ENCODE results near the gene HSD3B2. TPM values are rescaled to one million over a fixed set of nuclear protein-coding genes. Genes with fewer than 3 reads are reported as not detected.
"Not testable (repeated sequence)": the region's sequence is repeated elsewhere in the genome, so short reads cannot be mapped to it uniquely, and the experiment has no call there.

Gene HSD3B2
- not detected in 2 replicates for polyA plus RNA-seq (2014; cell fraction: cytosol; rRNA removed)
- polyA plus RNA-seq (2014; cell fraction: nucleus; rRNA removed) = not detected in 2 replicates

DNA sequence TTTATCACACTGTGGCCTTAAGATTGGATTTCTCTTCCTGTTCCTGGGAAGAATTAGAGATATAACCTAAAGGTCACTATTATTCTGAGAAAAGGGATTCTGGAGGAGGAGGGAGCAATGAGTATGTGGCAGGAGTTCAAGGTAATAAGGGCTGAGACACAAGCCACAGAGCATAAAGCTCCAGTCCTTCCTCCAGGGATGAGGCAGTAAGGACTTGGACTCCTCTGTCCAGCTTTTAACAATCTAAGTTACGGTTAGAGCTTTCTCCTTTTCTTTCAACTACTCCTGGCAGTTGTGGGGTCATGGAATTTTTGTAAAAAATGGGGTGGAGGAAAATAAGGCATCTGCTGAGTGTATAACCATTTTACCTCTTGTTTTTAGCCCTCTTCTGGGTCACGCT is at the start of gene HSD3B2:
Gene HSD3B2 (plus strand): TSS at position 201 of the 400 bp plus-strand sequence. CDS start 270 bp downstream, outside the sequence.
- DNase-seq (ENCODE audit: low spot score) = no peak

DNA sequence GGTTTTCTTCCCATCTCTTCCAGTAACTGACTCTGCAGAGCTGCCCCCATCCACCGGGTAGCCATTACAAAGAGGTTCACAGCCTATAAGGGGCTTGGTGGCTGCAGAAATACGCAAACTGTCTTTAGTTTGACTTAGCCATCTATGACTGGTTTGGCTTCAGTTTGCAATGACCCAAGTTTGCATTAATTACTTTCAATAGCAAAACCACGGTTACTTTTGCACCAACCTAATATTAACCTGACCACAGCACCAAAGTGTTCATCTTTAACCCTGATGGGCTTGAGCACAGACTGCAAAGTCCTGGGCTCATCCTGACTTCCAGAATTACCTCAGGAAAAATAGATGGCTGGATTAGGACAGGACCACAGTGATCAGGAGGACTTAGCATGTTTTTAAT is 48.5 kb upstream of the HSD3B2 start:
- DNase-seq (ENCODE audit: low spot score) = no peak

GRCh38 chr1:119367432-119368124 is 47.4 kb upstream of the HSD3B2 start:
- DNase-seq (ENCODE audit: low spot score) = peak; percentile 4

GRCh38 chr1:119368554-119368953 is 46.4 kb upstream of the HSD3B2 start, which contains the start of gene HAO2:
TSS of gene HAO2 (plus strand) at chr1:119368785. CDS start at chr1:119381086, 12,301 bp downstream.
- DNase-seq (ENCODE audit: low spot score) = no peak

GRCh38 chr1:119370748-119371147 is 44.2 kb upstream of the HSD3B2 start:
- no peak for DNase-seq (ENCODE audit: low spot score)

GRCh38 chr1:119371815-119372214 is 43.1 kb upstream of the HSD3B2 start:
- DNase-seq (ENCODE audit: low spot score) = no peak

- DNase-seq (ENCODE audit: low spot score) = no peak
These were observed 42.4 kb upstream of the HSD3B2 start for GRCh38 chr1:119372503-119373086.

DNA sequence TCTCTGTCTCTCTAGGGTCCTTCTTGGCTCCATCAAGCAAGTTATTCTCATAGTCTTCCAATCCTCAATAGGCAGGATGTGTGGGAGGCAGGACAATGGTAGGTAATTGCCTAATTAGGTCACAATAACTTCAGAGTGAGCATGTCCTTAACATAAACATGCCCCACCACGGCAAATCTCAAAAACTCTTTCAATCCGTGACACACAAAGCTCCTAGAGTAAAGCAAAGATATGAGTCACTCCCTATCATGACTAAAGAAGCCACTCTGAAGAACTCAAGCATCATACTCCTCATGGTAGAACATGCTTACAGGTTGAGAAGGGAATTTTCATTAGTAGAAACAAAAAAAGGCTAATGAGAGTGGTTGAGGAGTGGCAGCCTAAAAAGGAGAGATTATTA is 41.5 kb upstream of the HSD3B2 start:
- DNase-seq (ENCODE audit: low spot score) = no peak

DNA sequence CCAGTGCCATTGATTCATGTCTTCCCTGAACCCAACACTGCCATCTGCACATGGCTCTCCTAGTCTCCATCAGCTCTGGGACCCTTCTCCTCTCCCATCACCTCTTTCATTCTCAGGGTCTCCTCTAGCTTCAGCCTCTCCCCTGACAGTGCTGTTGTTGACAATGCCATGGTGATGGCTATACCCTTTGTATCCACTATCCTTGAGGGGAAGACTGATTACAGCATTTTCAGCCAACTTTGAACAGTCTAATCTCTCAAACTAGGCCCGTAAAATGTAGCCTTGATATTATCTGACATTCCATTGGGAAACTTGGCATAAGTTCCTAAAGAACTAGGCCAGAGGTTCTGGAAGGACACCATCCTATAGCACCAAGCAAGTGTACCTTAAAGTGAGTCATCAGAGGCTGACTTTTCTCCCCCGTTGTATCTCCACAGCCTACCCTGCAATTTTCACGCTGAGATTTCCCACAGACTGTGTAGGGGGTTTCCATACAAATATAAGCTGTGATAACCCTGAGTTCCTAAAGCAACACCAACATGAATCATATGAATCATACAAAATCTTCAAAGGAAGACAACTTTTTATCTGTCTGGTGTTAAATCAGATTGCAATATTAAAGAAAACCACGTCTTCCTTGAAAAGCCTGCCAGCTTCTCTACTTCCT is 40.6 kb upstream of the HSD3B2 start:
- DNase-seq (ENCODE audit: low spot score) = no peak

GRCh38 chr1:119375366-119375765 is 39.6 kb upstream of the HSD3B2 start:
- DNase-seq (ENCODE audit: low spot score) = no peak

GRCh38 chr1:119376594-119376993 is 38.4 kb upstream of the HSD3B2 start:
- DNase-seq (ENCODE audit: low spot score) = no peak

- DNase-seq (ENCODE audit: low spot score) = not testable (repeated sequence)
These were observed 37.4 kb upstream of the HSD3B2 start for GRCh38 chr1:119377594-119377993.

GRCh38 chr1:119379117-119379516 is 35.8 kb upstream of the HSD3B2 start:
- DNase-seq (ENCODE audit: low spot score) = no peak

GRCh38 chr1:119380304-119380703 is 34.6 kb upstream of the HSD3B2 start:
- DNase-seq (ENCODE audit: low spot score) = no peak

DNA sequence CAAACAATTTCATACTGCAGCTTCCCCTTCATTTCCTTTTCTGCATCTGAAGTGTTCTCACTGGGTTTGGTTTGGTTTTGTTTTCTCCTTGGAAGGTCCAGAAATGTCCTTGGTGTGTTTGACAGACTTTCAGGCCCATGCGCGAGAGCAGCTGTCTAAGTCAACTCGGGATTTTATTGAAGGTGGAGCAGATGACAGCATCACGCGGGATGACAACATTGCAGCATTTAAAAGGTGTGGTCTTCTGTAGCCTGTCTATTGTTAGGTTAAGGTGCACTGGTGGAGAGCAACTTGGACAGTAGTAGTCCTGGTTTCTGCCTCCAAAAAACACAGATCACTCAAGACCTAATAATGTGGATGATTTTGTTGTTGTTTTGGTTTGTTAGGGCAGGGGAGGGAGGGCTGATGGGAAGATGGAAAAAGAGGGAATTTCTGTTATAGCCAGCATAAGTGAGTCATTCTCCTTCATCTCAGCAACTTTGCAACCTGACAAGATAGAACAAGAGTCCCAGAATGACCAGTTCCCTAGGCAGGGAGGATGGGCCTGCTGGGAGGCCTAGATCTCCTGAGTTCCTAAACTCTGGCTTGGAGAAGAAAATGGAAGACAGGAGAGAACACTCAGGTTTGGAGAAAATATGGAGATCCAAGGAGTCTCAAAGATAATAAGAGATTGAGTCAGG is 33.8 kb upstream of the HSD3B2 start:
- no peak for DNase-seq (ENCODE audit: low spot score)

DNA sequence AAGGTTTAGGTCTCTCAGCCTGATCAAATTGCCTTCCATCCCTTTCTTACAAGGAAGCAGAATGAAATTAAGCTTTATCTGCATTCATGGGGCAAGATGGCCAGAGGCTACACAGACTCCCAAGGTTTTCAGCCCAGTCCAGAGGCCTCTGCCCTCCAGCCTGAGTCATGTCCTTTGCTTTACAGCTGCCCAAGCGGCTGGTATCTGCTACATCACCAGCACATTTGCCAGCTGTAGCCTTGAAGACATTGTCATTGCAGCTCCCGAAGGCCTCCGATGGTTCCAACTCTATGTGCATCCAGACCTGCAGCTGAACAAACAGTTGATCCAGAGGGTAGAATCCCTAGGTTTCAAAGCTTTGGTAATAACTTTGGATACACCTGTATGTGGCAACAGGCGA is 30.4 kb upstream of the HSD3B2 start:
- DNase-seq (ENCODE audit: low spot score) = no peak

DNA sequence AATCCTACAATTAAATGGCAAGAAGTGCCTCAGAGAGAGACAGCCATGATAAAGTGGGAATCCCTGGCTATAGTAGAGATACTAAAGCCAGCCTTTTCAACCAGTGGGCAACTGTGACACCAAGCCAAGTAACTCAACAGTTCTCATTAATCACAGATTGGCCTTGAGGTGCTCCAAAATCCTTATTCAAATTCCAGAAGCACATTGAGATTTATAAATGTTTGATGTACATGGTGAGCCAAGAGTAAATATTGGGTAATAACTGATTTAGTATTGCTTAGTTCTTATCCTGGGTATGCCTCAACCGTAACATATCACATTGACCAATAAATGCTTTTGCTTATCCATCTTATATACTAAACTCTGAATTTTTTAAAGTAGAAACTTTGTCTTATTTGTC is 29.3 kb upstream of the HSD3B2 start:
- DNase-seq (ENCODE audit: low spot score) = no peak

GRCh38 chr1:119387858-119388257 is 27.1 kb upstream of the HSD3B2 start:
- DNase-seq (ENCODE audit: low spot score) = no peak

GRCh38 chr1:119388450-119388849 is 26.5 kb upstream of the HSD3B2 start:
- no peak for DNase-seq (ENCODE audit: low spot score)

DNA sequence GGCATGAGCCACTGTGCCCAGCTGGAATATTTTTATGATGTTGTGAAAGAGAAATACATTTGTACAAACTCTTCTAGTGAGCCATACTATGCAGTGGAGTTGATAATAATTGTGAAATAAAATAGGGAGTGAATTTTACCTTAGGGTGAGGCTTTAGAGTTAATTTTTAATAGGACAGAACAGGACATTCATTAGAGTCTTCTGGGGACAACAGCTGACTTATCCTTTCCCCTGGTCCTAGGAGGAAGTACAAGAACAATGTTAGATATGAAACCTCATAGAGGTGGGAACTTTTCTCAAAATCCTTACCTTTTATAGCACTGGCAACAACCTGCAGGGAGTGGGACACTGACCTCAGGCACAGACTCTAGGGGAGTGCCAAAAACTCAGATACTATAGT is 24.4 kb upstream of the HSD3B2 start:
- no peak for DNase-seq (ENCODE audit: low spot score)

- no peak for DNase-seq (ENCODE audit: low spot score)
These were observed 23.2 kb upstream of the HSD3B2 start for GRCh38 chr1:119391749-119392148.

DNA sequence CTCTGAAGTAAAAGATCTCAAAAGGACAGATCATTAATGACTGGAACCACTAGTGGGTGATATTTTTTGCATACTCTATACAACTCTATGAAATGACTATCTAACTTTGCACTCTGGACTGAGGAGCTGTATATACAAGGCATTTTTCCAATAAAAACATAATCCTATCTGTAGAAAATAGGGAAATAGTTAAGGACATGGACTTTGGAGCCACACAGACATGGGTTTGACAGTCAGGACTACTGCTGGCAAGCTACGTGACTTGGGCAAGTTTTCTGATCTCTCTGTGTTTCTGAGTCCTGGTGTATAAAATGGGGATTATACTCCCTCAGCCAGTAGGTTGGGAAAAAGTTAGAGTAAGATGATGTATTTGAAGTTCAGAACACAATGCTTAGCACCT is 20.9 kb upstream of the HSD3B2 start:
- DNase-seq (ENCODE audit: low spot score) = no peak
